GM19372 (cell line): ENCODE measurements around the gene MYO1D.
"Not testable (repeated sequence)": the region's sequence is repeated elsewhere in the genome, so short reads cannot be mapped to it uniquely, and the experiment has no call there.

ENCODE experiments used
- ATAC-seq: cut with Tn5 transposase; IDR thresholded peaks from one replicate; pipeline ENCODE4 v1.9.1; 2021; ENCODE audit warnings: mild to moderate bottlenecking, low read depth, moderate library complexity; ENCODE audit not compliant: unreplicated experiment

The MYO1D gene

GRCh38 chr17:32896647-32897258 lies 19.8 kb upstream of the MYO1D start:
- ATAC-seq, result no peak

- no peak for ATAC-seq
Measured at GRCh38 chr17:32894245-32894644, 17.3 kb upstream of the MYO1D start.

GRCh38 chr17:32887410-32887809 lies 10.5 kb upstream of the MYO1D start:
- ATAC-seq, result not testable (repeated sequence)

- ATAC-seq, result not testable (repeated sequence)
Measured at GRCh38 chr17:32886951-32887350, 10.0 kb upstream of the MYO1D start.

- no peak for ATAC-seq
Measured at GRCh38 chr17:32882734-32883133, 5.8 kb upstream of the MYO1D start.

- no peak for ATAC-seq
Measured at GRCh38 chr17:32882029-32882428, 5.1 kb upstream of the MYO1D start.

- no peak for ATAC-seq
Measured at GRCh38 chr17:32880671-32881453, 3.9 kb upstream of the MYO1D start.

GRCh38 chr17:32879134-32879533 lies 2.2 kb upstream of the MYO1D start:
- ATAC-seq, result no peak

- no peak for ATAC-seq
Measured at GRCh38 chr17:32878211-32878610, 1.3 kb upstream of the MYO1D start.

- ATAC-seq, result peak; percentile 84
Measured at GRCh38 chr17:32877164-32877764, 340 bp upstream of the MYO1D start.

- ATAC-seq, result no peak
Measured at GRCh38 chr17:32875923-32876416, 954 bp downstream of the MYO1D start.

GRCh38 chr17:32875230-32875917 lies 1.6 kb downstream of the MYO1D start:
- no peak for ATAC-seq

GRCh38 chr17:32873114-32873513 lies 3.8 kb downstream of the MYO1D start:
- ATAC-seq, result no peak

- ATAC-seq, result no peak
Measured at GRCh38 chr17:32871746-32872145, 5.2 kb downstream of the MYO1D start.

GRCh38 chr17:32870969-32871368 lies 6.0 kb downstream of the MYO1D start:
- ATAC-seq, result no peak

- no peak for ATAC-seq
Measured at GRCh38 chr17:32870027-32870670, 6.8 kb downstream of the MYO1D start.

- no peak for ATAC-seq
Measured at GRCh38 chr17:32869345-32870026, 7.4 kb downstream of the MYO1D start.

GRCh38 chr17:32865141-32865540 lies 11.8 kb downstream of the MYO1D start:
- no peak for ATAC-seq

- ATAC-seq, result no peak
Measured at GRCh38 chr17:32863559-32863958, 13.4 kb downstream of the MYO1D start.

GRCh38 chr17:32862940-32863339 lies 14.0 kb downstream of the MYO1D start:
- no peak for ATAC-seq
